HG02938 (cell line): ENCODE data around the gene DNAH3.
"Not testable (repeated sequence)": the region's sequence is repeated elsewhere in the genome, so short reads cannot be mapped to it uniquely, and the experiment has no call there.

Source experiments
- ATAC-seq: cut with Tn5 transposase; IDR thresholded peaks from one replicate; pipeline ENCODE4 v1.9.1; 2021; ENCODE audit warnings: mild to moderate bottlenecking, moderate library complexity; ENCODE audit not compliant: unreplicated experiment

The DNAH3 gene

DNA sequence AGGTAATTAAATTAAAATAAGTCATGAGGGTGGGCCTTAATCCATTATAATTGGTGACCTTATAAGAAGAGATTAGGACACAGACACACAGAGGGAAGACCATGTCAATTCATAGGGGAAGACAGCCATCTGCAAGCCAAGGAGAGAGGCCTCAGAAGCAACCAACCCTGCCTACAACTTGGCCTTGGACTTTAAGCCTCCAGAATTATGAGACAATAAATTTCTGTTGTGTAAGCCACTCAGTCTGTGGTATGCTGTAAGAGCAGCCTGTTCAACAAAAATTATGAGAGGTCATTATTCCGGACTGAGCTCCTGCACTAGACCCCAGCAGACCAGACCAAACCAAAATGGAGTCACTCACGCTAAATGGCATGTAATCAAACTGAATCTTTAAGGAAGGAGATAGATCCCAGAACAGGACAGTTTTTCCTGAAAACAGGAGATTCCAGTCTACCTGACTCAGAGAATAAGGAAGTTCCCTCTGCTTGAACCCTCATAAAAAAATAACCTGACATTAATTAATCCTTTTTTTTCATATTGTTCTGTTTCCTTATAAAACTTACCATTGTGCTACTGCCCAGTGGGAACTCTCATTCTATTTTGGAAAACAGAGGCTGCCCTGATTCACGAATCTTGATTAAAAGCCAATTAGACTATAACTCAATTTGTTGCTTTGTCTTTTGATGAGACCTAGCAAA is 74.3 kb downstream of the DNAH3 start:
- no peak for ATAC-seq

DNA sequence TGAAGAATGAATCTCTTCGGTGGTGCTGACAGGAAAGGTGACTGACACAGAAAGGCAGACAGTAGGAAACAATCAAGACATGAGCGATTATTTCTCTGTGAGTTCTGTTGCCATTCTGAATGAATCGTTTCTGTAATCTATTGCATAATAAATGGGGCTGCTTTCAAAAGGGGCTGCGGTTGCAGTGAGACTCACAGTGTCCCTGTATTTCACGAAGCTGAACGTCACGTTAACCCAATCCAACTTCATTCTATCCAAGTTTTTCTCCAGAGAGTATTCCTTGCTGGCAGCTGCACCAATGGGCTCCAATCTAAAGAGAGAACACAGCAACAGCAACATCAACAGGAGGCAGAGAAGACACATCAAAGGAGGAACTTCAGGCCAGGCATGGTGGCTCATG is 75.4 kb downstream of the DNAH3 start:
- no peak for ATAC-seq

DNA sequence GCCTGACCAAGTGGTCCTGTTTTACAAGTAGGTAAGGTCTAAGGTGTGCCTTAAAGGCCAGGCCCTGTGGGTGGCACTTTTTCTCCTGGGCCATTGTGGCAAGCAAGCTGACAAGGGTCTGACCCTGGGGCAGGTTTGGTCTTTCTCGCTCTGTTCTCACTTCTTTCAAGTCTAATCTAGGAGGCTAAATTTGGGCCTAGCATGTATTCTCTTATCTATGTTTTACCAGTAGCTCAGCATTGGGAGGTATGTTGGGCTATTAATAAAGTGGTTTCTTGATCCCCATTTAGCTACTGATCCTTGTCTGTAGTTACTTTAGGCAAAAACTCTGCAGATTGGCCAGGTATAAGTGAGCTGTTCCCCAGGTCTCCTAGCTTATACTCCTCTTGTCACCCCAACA is 77.7 kb downstream of the DNAH3 start:
- ATAC-seq: no peak

DNA sequence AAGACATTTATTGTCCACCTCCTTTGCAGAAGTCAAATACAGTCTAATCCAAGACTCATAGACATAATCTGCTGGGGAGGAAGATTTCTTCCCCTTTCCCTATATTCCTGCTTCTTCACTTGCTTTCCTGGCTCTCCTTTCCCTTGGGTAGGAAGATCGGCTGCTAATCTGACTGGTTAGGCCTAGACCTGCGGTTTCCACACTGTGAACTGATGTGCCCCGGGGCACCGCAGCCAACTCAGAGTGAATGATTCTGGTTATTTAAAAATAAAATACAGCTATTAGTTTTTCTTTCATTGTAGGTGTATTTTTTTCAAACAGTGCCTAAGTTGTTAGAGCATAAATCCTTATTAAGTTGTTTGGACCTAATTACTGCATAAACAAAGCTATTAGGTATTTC is 78.9 kb downstream of the DNAH3 start:
- no peak for ATAC-seq

DNA sequence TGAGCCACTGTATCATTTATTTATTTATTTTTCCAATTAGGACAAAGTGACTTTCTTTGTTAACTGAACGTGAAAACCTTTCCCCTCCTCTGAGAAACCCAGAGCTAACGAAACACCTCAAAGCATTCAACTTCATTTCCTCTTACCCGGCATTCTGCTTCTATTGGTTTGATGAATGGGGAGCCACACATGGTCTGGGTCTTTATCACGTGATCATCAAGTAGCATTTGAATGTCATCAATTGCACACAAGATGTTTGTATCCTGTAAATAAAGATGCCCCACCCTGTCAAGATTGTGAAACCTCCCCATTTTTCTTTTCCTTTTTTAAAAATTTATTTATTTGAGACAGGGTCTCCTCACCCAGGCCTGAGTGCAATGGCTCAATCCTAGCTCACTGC is 80.1 kb downstream of the DNAH3 start:
- ATAC-seq: no peak

DNA sequence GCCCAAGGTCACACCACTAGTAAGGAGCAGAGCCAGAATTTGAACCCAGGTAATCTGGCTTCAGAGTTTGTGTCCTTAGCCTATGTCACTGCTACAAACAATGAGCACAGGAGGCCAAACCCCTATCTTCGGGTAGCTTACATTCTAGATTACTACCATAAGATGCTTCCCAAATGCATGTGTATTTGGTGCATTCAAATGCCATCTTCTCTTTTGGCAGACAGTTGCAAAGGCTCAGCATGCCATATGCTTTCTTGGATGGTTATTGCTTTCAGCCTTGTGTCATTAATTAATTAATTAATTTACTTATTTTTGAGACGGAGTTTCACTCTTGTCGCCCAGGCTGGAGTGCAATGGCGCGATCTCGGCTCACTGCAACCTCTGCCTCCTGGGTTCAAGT is 80.7 kb downstream of the DNAH3 start:
- ATAC-seq: no peak

DNA sequence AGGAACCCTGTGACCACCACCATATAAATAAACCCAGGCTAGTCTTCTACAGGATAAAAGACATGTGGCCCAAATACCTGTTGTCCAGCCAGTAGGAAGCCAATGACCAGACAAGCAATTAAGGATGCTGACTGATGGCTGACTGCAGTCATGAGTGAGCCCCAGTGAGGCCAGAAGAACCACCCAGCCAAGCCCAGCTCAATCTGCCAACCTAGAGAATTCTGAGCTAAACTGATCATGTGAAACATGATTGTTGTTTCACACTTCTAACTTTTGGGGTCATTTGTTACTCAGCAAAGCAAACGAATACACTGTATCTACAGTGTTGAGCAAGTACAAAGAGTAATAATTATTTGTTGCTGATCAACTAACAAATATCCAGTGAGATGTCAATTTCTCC is 86.4 kb downstream of the DNAH3 start:
- ATAC-seq: no peak

DNA sequence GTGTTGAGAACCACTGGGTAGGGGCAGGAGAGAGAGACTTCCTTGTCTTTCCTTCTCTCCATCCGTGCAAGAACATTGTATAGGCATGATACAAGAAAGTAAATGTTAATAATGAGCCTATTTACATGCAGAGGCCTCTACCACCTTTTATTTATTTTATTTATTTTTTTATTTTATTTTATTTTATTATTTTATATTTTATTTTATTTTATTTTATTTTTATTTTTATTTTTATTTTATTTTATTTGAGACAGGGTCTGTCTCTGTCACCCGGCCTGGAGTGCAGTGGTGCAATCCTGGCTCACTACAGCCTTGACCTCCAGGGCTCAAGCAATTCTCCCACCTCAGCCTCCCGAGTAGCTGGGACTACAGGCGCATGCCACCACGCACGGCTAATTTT is 87.3 kb downstream of the DNAH3 start:
- ATAC-seq: not testable (repeated sequence)

DNA sequence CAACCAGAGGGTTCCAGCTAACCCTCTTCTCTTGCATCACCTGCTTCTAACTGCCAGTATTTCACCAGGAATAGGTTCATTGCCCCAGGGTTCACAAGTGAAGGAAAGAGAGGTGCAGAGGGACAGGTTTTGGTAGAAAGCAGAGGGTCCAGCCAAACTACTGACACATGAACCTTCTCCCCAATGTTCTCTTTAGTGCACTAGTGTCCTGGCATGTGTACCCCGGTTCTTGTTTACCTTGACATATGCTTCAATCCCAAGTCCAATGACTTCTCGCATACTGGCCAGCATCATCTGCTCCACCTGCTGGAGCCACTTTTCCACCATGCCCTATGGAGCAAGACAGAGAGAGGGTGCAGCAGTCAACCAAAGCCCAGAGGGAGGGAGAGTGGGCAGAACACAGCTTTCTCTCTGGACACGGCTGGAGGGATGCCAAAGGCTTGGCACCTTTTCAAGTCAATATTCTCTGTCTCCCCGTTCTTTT is 90.6 kb downstream of the DNAH3 start:
- ATAC-seq: no peak

DNA sequence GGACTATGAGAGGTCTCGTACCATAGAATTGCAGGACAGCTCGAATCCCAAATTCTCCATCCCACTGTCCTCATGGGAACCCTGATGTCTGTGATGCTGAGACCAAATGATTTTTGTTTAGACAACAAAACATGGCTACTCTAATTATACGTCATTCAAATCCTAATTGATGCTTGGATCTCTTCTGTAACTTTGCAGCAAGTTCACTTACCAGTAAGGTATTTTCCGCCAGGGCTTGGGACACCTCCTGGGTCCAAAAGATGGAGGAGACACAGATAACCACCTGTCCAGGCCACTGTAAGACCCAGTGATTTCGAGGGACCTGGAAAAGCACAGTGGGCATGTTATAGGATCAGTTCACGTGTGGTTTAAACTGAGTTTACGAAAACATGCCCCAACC is 92.8 kb downstream of the DNAH3 start:
- ATAC-seq: no peak

DNA sequence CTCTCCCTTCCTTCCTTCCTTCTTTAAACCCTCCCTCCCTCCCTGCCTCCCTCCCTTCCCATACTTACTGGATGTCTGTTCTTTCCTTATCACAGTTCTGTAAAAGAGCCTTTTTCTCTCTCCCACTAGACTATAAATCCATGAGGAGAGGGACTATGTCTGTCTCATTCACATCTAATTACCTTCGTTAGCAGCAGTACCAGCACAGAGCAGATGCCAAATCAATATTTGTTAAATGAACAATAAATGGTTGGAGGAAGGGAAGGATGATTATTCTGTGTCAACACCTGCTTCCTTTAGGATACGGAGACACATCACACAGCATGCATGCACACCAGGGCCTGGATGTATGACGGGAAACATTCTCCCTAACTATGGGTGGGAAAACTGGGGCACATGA is 94.2 kb downstream of the DNAH3 start:
- no peak for ATAC-seq

DNA sequence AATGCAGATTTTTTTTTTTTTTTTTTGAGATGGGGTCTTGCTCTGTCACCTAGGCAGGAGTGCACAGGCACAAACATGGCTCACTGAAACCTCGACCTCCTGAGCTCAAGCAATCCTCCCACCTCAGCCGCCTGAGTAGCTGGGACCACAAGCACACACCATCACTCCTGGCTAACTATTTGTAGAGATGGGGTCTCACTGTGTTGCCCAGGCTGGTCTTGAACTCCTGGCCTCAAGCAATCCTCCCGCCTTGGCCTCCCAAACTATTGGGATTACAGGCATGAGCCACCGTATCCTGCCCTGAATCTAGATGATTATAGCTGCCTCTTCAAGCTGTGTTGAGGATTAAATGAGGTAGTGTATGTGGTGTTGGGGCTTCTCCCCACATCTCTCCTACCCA is 94.9 kb downstream of the DNAH3 start:
- ATAC-seq: not testable (repeated sequence)

DNA sequence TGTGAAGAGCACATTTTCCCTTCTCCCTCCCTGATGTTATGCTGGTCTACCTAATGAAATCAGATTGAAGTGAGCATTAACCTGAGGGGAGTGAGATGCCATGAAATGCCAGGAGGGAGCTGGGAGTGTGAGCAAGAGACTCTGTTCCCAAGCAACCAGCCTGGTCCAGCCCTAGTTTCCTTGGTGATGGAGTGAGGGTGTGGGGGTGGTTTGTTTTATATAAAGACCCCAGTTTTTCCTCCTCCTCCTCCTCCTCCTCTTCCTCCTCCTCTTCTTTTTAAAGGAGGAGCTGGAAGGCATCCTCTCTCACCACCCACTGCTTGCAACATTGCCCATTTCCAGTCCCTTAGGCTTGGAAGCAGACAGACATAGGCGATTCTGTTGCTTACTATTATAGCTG is 97.1 kb downstream of the DNAH3 start:
- no peak for ATAC-seq

DNA sequence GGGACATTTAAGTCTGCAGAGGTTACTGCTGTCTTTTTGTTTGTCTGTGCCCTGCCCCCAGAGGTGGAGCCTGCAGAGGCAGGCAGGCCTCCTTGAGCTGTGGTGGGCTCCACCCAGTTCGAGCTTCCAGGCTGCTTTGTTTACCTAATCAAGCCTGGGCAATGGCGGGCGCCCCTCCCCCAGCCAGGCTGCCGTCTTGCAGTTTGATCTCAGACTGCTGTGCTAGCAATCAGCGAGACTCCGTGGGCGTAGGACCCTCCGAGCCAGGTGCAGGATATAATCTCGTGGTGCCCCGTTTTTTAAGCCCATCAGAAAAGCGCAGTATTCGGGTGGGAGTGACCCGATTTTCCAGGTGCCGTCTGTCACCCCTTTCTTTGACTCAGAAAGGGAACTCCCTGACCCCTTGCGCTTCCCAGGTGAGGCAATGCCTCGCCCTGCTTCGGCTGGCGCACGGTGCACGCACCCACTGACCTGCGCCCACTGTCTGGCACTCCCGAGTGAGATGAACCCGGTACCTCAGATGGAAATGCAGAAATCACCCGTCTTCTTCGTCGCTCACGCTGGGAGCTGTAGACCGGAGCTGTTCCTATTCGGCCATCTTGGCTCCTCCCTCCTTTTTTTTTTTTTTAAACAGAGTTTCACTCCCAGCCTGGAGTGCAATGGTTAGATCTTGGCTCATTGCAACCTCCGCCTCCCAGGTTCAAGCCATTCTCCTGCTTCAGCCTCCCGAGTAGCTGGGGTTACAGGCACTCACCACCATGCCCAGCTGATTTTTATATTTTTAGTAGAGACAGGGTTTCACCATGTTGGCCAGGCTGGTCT is 102.3 kb downstream of the DNAH3 start:
- not testable (repeated sequence) for ATAC-seq

DNA sequence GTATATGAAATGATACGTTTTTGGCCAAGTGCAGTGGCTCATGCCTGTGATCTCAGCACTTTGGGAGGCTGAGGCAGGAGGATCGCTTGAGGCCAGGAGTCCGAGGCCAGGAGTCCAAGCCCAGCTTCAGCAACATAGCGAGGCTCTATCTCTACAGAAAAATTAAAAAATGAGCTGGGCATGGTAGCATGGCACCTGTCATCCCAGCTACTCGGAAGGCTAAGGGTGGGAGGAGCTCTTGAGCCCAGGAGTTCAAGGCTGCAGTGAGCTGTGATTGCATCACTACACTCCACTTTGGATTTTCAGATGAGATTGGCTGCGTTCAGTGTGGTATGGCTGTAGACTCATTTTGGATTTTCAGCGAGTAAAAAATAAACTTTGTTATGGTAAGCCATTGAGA is 112.4 kb downstream of the DNAH3 start:
- no peak for ATAC-seq

DNA sequence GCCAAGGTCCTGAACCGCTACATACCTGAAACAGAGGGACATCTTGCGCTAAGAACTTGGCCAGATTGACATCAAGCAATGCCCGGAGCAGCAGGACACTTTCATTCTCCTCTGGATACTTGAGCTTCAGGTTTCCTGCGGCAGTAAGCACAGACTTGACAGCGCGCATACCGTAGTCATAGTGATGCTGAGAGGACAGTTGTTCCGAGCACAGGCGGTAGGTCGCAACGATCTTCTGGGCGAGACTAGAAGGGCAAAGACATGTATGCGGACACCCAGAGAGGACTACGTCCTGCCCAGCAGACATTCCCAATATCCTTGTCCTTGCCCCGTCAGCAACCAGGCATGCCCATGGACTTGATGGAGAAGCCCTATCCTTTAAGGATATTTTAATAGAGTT is 112.9 kb downstream of the DNAH3 start:
- no peak for ATAC-seq

DNA sequence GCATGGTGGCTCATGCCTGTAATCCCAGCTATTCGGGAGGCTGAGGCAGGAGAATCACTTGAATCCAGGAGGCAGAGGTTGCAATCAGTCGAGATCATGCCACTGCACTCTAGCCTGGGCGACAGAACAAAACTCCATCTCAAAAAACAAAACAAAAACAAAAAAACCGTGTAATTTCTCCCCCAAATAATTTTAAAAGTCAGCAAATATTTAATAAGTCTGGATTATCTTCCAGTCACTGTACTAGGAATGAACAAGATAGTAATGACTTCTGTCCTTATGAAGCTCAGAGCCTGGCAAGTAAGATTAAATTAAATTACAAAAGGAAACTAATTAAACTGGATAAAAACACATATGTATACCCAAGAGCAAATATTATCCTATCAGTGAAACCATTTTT is 113.5 kb downstream of the DNAH3 start:
- no peak for ATAC-seq

DNA sequence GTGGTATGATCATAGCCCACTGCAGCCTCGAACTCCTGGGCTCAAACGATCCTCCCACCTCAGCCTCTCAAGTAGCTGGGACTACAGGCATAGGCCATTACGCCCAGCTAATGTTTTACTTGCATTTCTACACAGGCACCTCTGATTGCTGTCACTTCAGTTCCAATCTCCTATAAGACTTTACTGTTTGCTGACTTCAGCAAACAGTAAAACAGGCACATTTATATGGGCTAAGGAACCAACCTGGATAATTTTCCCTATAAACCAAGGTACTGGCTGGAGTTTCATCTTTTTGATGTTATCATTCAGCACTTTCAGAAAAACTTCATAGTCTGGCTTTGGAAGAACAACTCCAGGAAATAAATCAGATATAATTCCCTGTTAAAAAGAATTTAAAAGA is 114.2 kb downstream of the DNAH3 start:
- ATAC-seq: no peak

DNA sequence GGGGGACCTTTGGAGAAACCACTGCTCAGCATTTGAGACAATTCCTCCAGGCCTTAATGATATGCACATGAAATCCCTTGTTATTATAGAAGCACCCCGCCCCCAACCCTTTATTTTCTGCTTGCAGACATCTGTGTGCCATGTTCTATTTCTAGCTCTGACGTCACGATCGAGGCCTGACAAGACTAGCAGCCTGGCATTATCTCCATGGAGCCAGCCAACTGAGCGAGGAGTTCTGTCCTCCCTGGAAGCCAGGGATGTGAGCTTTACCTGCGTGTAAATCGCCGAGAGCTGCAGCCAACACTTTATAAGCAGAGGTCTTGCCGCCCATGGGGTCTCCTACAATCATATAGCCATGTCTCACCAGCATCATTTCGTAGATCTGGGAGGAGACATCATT is 116.9 kb downstream of the DNAH3 start:
- ATAC-seq: no peak

DNA sequence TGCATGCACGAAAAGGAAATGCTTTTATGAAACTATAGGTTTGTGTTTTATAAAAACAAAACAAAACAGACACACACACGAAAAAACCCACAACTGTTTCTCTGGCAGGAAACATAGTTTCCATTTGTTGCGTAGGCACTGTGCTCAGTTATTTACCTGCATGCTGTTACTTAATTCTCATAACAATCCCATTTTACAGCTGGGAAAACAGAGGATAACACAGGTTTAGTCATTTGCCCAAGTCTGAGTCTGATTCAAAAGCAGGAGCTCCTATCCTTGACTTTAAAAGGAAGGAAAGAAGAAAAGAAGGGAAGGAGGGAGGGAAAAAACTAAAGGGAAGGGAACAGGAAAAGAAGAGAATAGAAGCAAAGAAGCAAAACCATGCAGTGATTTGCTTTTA is 117.4 kb downstream of the DNAH3 start:
- no peak for ATAC-seq

DNA sequence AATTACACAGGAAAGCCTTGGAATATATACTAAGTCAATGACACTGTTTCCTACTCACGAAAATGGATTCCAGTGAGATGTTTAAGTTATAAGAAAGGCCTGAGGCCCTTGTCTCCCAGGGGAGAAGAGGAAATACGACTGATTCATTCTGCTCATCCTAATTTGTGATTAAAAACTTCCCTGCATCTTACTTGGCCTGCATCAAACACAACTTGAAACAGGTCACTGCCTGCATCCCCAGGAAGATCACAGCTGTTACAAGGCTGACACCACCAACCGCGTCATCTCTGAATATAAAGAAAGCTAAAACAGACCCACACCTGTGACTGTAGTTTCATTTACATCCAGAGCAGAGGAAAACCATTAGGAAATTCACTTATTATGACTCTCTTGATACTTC is 121.9 kb downstream of the DNAH3 start:
- ATAC-seq: no peak

DNA sequence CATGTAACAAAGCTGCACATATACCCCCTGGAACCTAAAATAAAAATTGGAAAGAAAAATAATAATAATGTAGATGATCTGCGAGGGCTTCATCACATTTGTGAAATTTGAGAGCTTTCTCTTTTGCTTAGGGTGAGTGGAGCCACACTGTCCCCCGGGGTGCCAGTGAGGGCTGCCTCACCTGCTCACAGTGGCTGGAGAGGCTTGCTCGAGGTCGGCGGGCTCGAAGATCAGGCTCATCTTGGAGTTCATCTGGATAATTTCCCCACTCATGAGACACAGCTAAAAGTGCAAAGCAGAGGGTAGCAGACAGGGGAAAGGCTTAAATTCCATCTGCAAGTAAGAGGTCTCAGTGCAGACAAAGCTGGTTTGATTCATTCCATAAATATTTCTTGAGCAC is 123.8 kb downstream of the DNAH3 start:
- no peak for ATAC-seq
